ENCODE results near the gene TNRC6A. TPM values are rescaled to one million over a fixed set of nuclear protein-coding genes. Genes with fewer than 3 reads are reported as not detected.
"Not testable (repeated sequence)": the region's sequence is repeated elsewhere in the genome, so short reads cannot be mapped to it uniquely, and the experiment has no call there.

Gene TNRC6A
- polyA plus RNA-seq, 3 donors = 49.0 to 87.3 (median 82.9) TPM

DNA sequence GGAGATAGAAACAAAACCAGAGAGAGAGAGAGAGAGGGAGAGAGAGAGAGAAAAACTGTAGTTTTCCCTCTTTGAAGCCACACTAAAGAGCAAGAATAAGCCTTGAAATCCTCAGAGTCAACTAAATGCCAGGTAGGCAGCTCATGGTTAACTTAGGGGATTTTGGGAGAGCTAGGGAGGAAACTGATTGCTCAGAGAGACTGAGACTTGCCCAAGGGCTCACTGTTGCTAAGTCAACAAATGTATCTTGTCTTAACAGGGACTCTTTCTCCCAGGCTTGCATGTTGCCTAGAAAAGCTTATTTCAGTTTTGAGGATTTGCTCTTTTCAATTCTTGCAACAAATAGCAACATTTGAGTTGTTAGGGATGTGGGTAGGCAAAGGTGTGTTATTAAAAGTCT lies 111.8 kb downstream of the TNRC6A start:
- DNase-seq = no peak

DNA sequence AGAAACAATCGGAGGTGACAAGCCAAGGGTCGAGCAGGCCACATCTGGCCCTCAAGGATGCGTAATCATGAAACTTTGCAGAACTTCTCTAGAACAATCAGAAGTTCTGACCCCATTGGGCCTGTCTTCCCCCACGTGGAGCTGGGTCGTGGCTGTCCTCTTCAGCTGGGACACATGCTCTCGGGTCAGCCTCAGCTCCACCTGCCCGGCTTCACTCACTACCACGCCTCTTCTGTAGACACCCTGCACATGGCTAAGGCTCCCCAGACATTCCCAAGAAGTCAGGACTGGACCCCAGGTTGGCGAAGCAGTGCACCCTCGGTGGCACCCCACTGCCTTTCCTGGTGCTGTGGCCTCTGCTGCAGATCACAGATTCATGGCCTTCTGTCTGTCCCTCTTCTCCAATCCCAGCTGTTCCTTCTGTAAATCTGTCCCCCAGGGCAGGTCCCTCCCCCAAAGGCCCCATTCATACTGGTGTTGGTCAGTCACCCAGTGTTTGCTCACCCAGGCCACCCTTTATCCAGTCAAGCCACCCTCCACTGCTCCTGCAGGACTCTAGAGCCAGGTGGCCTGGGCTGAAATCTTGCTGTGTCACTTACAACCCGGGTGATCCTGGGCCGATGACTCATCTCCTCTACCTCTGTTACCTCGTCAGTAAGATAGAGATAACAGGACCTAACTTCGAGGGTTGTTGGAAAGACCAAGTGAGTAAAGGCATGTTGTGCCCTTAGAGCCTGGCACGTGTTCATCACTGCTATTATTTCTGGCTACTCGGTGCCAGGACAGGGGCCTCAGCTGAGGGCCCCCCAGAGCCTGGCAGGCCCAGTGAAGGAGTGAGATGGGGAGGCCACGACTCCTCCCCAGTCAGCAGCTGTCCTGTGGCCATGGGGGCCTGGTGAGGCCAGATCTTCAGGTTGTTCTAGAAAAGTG lies 114.9 kb downstream of the TNRC6A start:
- DNase-seq = no peak

DNA sequence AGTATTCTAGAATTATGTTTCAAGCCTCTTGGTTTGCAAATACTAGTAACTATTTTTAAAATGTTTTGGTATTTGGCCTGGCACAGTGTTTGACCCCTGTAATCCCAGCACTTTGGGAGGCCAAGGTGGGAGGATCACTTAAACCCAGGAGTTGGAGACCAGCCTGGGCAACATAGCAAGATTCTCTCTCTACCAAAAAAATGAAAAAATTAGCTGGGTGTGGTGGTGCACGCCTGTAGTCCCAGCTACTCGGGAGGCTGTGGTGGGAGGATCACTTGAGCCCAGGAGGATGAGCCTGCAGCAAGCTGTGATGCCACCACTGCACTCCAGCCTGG lies 115.5 kb downstream of the TNRC6A start:
- DNase-seq = not testable (repeated sequence)

DNA sequence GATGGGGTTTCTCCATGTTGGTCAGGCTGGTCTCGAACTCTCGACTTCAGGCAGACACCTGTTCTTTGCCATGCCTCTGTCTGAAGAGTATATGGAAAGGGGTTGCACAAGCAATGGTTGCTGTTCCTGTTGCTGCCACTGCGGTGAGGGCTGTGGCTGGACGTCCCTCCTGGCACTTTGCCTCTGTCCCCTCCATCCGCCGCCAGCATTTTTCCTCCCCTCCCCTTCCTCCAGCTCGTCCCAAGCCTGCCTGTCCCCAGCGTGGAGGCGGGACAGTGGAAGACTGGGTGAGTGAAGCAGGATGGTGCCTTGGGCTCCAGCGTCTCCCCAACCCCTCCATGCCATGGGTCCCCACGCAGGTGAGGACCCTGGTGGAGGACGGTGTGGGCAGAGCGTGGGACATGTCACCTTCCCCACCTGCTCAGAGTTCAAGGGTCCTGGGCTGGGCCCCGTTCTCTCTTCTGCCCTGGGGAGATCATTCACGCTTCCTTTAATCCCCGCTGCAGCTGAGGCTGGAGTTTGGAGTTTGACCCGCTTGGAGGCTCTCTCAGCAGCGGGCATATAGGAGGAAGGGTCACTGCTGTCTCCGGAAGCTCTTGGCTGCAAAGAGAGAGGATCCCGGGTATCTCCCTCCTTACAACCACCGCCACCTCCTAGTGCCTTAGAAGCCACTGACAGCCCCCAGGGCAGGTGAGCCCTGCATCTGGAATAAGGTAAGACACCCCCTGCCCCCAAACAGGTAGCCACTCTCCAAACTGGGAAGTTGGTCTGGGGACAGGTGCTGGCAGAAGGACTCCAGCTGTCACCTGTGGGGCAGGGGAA lies 116.5 kb downstream of the TNRC6A start, which contains the start of gene SLC5A11:
Gene SLC5A11 (plus strand): TSS at position 238 of the 822 bp plus-strand sequence. CDS start 12,681 bp downstream, outside the sequence.
- DNase-seq = no peak

DNA sequence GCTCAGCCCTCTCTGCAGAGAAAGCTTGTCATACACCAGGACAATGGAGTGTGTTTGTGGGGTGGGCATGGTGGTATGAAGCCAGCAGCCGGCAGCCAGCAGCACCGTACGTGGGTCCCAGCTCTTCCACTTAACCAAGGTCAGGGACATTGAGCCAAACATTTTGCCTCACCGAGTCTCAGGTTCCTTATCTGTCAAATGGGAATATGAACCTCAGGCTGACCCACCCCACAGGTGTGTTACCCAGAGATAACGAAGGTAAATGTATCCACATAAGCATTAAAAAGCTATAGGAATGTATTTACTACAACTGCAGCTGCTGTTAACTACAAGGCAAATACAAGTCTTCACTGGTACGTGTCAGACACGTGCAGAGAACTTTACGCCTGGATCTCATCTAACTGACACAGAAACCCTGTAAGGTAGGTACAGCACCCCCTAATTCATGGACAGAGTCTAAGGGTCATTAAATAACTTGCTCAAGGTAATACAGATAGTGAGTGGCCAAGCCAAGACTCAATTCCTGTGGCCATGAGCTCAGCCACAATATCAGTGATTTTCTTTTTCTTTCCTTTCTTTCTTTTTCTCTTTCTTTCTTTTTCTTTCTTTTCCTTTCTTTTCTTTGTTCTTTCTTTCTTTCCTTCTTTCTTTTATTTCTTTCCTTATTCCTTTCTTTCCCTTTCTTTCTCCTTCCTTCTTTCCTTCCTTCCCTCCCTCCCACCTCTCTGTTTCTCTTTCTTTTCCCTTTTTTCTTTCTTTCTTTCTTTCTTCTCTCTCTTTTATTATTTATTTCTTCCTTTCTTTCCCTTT lies 117.3 kb downstream of the TNRC6A start:
- no peak for DNase-seq

DNA sequence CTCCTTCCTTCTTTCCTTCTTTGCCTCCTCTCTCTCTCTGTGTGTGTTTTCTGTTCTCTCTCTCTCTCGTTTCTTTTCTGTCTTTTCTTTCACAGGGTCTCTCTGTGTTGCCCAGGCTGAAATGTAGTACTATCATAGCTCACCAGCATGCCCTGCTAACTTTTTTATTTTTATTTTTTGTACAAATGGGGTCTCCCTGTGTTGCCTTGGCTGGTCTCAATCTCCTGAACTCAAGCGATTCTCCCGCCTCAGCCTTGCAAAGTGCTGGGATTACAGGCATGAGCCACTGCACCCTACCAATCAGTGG lies 117.9 kb downstream of the TNRC6A start:
- no peak for DNase-seq

DNA sequence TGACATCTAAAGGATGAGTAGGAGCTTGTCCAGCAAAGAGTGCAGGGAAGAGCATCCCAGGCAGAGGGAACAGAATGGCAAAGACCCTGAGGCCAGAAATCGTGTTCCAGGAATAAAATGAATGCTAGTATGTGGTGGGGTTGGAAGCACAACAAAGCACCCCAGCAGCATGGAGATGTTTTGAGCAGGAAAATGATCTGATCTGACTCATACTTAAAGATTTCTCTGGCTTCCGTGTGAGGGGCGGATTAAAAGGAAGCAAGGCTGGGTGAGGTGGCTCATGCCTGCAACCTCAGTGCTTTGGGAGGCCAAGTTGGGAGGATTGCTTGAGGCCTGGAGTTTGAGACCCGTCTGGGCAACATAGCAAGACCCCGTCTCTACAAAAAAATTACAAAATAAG lies 118.6 kb downstream of the TNRC6A start:
- no peak for DNase-seq

DNA sequence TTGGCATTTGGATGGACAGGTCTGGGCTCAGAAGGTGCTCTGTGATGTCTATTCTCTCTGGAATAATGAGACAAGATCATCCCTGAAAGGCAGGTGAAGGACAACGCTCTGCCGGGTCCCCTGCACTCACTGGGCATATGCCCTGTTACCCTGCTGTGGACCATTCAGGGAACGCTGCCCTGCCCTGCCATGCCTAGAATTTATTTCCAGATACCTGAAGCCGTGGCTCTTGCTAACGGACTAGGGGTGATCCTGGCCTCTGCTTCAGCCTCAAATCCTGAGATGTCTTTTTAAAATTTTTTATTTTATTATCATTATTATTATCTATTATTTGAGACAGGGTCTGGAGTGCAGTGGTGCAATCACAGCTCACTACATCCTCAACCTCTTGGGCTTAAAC lies 120.2 kb downstream of the TNRC6A start:
- no peak for DNase-seq

DNA sequence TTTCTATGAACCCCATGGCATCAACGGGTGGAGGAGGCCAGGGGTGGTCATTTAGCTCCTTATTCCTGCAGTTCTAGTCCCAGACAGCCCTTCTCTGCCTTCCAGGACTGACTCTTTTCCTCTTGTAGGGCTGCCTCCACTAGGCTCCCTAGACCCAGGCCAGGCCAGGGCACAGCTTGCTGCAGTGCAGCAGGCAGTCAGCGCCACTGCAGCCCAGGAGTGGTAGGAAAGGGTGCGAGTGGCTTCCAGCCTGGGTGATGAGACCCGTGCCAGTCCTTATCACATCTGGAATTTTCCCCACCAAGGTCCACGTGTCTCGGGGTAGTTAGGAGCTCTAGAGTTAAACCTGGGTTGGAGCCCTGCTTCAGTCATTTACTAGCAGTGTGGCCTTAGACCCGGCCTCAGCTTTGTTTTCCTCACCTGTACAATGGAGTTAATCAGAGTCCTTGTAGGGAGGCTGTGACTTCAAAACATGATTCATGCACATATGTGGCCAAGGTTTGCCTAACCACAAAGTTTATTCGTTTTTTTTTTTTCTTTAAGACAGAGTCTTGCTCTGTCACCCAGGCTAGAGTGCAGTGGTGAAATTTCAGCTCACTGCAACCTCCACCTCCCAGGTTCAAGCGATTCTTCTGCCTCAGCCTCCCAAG lies 121.0 kb downstream of the TNRC6A start:
- DNase-seq = no peak

DNA sequence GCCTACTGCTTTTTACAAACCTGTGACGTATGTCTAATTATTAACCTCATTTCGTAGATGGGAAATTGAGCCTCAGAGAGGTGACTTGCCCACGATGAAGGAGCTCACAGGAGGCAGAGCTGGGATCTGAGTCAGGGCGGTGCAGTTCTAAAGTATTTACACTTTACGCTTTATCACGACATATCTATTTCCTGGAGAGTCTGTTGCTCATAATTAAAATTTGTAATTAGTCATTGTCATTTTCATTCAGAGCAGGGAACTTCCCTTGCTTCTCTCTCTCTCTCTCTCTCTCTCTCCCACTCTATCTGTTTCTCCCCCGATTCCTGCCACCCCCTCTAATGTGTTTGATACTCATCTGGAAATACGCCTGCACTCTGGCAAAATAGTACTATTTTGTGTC lies 122.2 kb downstream of the TNRC6A start:
- no peak for DNase-seq

DNA sequence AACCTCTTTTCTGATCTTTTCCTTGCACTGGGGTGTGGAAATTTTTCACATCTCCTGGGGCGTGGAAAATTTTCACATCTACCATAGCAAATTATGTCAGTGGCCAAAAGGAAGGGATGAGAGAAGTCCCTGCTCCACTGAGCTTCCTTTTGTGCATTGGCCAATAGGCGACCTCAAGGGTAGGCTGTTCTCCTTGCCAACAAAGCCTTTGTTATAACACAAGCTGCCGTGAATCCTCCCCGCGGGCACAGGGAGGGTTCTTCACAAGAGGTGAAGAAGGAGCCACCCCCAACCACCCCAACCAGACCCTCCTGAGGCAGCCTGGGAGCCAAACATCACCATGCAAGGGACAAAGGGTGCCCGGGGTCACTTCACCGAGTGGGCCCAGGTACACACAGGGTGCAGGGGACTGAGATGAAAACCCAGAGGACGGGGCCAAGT lies 122.8 kb downstream of the TNRC6A start:
- no peak for DNase-seq

DNA sequence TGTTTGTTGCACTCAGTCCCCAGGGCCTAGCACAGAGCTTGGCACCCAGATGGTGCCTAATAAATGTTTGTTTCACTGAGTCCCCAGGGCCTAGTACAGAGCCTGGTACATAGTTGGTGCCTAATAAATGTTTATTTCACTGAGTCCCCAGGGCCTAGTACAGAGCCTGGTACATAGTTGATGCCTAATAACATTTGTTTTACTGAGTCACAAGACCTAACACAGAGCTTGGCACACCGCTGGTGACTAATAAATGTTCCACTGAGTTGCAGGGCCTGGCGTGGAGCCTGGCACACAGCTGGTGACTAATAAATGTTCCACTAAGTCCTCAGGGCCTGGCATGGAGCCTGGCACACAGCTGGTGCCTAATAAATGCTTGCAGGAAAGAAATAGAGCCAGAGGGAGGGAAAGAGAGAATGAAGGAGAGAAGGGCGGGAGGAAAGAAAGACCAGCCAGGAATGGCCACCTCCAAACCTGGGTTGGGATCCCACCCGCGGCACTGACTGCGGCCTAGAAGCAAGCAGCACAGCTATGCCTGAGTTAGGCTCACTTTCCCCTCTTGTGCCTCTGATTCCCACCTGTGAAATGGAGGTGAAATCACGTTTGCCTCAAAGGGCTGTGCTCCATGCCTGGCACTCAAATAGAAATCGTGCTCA lies 123.8 kb downstream of the TNRC6A start:
- DNase-seq = no peak

DNA sequence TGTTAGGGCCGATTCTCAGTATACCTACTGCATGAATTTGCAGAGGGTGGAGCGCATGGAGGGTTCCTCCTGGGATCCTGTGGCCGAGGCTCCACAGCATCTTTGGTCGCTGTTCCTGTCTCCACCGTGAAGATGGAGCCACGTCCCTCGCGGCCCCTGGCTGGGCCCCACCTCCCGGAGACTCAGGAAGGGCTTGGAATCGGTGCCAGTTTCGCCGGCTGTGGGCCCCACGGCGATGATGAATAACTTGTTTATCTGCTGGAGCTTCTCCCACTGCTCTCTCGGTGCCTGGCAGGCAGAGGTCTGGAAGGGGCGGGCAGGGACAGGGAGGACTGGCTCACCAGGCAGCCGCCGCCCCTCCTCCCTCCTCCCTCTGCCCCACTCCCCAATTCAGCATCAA lies 124.4 kb downstream of the TNRC6A start:
- DNase-seq = no peak

DNA sequence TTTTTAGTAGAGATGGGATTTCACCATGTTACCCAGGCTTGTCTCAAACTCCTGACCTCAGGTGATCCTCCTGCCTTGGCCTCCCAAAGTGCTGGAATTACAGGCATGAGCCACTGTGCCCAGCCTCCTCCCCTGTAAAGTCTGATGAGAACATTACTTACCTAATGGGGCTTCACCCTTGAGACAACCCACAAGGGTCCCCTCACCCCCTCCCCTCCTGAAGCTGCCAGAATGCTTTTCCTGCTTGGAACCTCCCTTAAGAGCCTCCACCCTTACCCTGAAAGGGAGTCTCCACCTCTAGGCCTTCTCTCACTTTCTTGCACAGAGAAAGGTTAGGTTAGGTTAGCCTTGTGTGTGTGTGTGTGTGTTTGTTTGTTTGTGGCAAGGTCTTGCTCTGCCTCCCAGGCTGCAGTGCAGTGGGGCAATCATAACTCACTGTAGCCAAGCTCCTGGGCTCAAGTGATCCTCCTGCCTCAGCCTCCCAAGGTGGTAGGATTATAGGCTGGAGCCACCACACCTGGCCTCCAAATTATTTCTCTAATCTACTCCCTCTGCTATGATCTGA lies 125.2 kb downstream of the TNRC6A start:
- no peak for DNase-seq

DNA sequence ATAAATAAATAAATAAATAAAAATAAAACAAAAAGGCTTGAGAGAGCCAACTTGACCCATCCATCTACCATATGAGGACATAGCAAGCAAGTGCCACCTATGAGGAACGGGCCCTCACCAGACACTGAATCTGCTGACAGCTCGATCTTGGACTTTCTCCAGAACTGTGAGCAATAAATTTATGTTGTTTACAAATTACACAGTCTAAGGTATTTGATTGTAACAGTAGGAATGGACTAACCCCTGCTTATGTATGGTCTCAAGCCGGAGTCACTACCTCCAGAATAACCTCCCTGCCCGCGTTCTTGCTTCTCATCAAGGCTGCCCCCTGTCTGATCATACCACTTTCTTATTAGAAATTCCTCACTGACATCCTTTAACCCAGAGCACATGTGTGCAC lies 126.2 kb downstream of the TNRC6A start:
- DNase-seq = no peak

DNA sequence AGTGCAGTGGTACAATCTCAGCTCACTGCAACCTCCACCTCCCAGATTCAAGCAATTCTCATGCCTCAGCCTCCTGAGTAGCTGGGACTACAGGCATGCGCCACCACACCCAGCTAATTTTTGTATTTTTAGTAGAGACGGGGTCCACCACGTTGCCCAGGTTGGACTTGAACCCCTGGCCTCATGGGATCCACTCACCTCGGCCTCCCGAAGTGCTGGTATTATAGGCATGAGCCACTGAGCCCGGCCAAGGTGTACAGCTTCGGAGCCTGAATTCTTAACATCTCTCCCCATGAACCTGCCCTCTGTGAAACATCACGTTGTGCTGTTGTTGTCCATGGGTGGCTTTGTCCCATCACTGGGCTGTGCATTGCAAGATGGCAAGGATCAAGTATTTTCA lies 127.4 kb downstream of the TNRC6A start:
- not testable (repeated sequence) for DNase-seq

DNA sequence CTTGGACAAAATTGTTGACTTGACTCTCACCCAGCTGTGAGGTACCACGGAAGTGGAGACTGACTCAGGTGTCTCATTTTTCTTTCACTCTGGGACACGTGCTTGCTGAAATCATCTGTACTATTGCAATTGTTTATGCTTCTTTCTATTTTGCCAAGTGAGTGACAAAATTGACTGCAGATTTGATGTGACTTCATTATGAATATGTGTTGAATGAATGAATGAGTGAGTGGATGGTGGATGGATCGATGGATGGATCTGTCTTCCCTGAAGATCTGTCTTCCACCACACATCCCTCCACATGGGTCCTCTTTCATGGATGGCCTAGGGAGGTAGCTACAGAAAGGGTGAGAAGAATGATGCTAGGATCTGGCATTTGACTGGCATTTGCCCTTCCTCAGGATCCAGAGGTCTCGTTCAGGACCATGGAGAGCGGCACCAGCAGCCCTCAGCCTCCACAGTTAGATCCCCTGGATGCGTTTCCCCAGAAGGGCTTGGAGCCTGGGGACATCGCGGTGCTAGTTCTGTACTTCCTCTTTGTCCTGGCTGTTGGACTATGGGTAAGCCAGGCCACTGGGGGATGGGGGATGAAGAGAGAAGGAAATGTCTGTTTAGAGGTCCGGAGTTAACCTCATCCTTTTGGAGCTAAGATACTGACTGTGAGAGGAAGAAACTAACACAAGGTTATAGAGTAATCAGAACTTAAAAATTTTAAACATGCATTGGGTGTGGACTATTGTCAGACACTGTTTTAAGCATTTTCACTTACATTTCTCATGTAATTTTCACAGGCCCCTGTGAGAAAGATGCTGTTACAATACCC lies 129.0 kb downstream of the TNRC6A start:
- peak; percentile 62 for DNase-seq

DNA sequence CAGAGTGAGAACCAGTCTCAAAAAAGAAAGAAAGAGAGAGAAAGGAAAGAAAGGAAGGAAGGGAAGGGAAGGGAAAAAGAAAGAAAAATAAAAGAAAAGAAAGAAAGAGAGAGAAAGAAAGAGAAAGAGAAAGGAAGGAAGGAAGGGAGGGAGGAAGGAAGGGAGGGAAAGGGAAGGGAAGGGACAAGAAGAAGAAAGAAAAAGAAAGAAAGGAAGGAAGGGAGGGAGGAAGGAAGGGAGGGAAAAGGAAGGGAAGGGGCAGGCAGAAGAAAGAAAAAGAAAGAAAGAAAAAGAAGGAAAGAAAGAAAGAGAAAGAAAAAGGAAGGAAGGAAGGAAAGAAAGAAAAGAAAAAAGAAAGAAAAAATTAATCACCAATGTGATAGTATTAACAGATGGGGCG lies 132.0 kb downstream of the TNRC6A start:
- DNase-seq = no peak

DNA sequence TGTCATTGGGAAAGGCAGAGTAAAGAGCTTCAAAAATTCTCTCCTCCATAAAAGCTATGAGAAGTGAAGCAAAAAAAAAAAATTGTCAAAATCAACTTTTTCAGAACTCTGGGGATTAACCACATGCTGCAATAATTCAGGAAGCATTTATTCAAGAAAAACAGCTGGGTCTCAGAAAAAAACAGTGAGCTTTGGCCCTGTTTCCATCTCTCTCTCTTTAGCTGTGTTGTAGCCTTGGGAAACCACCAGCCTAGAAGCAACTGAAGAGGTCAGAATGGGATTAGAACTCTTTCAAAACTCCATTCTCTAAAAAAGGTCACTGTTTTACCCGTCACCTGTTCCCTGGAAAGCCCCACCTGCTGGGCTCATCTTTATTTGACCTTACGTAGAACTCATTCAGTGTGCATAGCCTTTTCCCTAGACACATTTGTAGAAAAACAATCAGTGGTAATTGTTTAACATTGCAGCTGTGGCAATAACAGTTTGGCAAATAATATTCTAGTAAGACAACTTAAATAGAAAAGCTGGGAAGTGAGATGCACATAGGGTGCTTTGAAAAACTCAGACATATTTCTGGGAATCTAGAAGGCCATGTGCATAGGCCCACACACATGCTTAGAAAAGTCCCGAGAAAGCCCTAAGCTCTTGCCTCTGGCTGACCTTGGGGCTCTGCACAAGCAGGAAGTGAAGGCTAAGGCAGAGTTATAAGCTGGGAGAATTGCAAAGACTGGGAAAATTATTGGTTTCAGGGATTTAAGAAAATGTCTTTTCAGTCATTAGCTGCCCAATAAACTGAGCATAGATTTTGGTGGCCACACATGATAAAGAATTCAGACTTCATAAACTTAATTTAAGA lies 134.4 kb downstream of the TNRC6A start:
- DNase-seq = no peak
